Activated T-cell treated with anti-CD3 and anti-CD28 coated beads, Interleukin-2, amount 50 U/mL, for 72 hours (primary cell): Measurements from ENCODE around the gene ZNF215. TPM values are rescaled to one million over a fixed set of nuclear protein-coding genes. Genes with fewer than 3 reads are reported as not detected.
"Not testable (repeated sequence)": the region's sequence is repeated elsewhere in the genome, so short reads cannot be mapped to it uniquely, and the experiment has no call there.

ENCODE experiments used
- ATAC-seq, 2 donors: fragments of 150-1000 bp; cut with Tn5 transposase; replicated peaks in 1 of 2; 2 replicates each; pipeline ENCODE4 v1.10.0; 2021; ENCODE audit warnings: moderate library complexity in 2 of 2, mild to moderate bottlenecking in 1 of 2
- DNase-seq, 2 donors: peaks; one replicate each; pipeline ENCODE4 v3.0.0; 2021 to 2022; ENCODE audit warnings: mixed read lengths in 1 of 2
- H3K27ac Mint-ChIP-seq: one replicate; pipeline ENCODE4 v1.8.0; 2022; ENCODE audit warnings: mild to moderate bottlenecking, moderate library complexity, mixed read lengths
- H3K27me3 Mint-ChIP-seq: one replicate; pipeline ENCODE4 v1.8.0; 2022; ENCODE audit warnings: low read depth, mixed read lengths
- H3K36me3 Mint-ChIP-seq, 2 donors: one replicate each; pipeline ENCODE4 v1.8.0; 2022; ENCODE audit warnings: mixed read lengths in 2 of 2, mild to moderate bottlenecking in 1 of 2; ENCODE audit not compliant: insufficient read depth in 2 of 2
- H3K4me1 Mint-ChIP-seq: one replicate; pipeline ENCODE4 v1.8.0; 2022; ENCODE audit warnings: low read depth, mixed read lengths
- H3K4me3 Mint-ChIP-seq, 2 donors: one replicate each; pipeline ENCODE4 v1.8.0; 2022; ENCODE audit warnings: mild to moderate bottlenecking in 2 of 2, mixed read lengths in 2 of 2, moderate library complexity in 2 of 2
- H3K9me3 Mint-ChIP-seq, 2 donors: one replicate each; pipeline ENCODE4 v1.8.0; 2022; ENCODE audit warnings: mixed read lengths in 2 of 2
- total RNA-seq, 2 donors: library from RNA; stranded (reverse); gene quantifications; one replicate each; pipeline ENCODE4 v1.2.3, GENCODE V29; 2022

The ZNF215 gene
- total RNA-seq, 2 donors from 2014 or later: 0.23 to 1.4 TPM

DNA sequence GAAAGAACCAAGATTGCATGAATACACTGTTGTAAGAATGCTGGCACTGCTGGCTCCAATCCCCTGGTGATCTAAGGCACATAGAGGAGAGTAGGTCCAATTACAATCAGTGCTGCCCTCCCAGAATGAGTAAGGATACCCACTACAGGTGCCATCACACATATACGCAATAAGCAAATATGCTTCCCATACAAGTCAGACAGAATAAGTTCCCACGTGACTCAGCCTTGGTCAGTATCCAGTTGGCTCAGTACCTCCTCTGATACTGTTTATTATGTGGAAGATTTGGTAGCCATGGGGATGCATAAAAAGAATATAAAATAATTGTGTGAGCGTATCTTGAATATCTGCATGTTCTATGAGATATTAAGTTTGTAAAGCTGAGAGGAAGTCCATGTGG is 14.3 kb upstream of the ZNF215 start:
- DNase-seq: no peak
- Mint-ChIP-seq H3K27ac (no peak overlapping the region), H3K4me3 (no peak overlapping the region), H3K27me3 (no peaks in the 10 kb centered on the region), H3K9me3 (peaks cover 0 to 1% of the 10 kb centered on the region in 2 donors), H3K36me3 (no peaks in the 10 kb centered on the region), H3K4me1 (no peaks in the 10 kb centered on the region)
- no peak for ATAC-seq

DNA sequence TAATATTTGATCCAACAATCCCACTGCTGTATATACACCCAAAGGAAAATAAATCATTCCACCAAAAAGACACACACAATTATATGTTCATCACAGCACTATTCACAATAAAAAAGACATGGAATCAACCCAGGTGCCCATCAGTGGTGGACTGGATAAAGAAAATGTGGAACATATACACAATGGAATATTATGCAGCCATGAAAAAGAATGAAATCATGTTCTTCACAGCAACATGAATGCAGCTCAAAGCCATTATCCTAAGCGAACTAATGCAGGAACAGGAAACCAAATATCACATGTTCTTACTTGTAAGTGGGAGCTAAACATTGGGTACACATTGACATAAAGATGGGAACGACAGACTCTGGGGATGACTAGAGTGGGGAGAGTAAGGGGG is 6.5 kb upstream of the ZNF215 start:
- peaks cover 0 to 2% of the 10 kb centered on the region in 2 donors for H3K9me3 Mint-ChIP-seq
- ATAC-seq (no peak), DNase-seq (no peak)
- H3K4me1 Mint-ChIP-seq: no peaks in the 10 kb centered on the region
- H3K36me3 Mint-ChIP-seq: peaks cover 0 to 1% of the 10 kb centered on the region in 2 donors
- peaks cover 23% of the 10 kb centered on the region for H3K27me3 Mint-ChIP-seq
- no peak overlapping the region for H3K4me3 Mint-ChIP-seq
- H3K27ac Mint-ChIP-seq: no peak overlapping the region

DNA sequence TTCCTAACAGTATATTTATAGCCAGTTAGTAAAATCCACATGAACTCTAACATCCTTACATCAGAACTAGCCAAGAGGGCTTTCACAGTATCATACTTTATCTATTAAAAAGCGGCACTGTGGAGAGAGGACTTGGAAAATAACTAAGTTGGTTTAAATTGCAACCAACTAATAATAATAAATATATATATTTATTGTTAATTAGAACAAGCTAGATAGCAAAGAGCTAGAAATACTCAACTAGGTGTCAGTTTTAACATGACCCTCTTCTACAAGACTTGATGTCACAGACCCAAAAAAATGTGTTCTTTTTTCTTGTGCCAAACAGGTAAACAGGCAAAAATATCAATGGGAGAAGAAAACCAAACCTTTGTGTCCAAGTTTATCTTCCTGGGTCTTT is 5.5 kb upstream of the ZNF215 start, which contains the start of gene OR2D3:
TSS of gene OR2D3 (plus strand) at position 301 of the 400 bp plus-strand sequence. CDS start at position 301, 0 bp downstream.
- Mint-ChIP-seq H3K4me3 (no peak within 1 kb of the TSS), H3K27ac (no peak within 1 kb of the TSS), H3K9me3 (peaks cover 0 to 2% of the 10 kb centered on the region in 2 donors), H3K36me3 (peaks cover 0 to 1% of the 10 kb centered on the region in 2 donors), H3K4me1 (peaks cover 2% of the 10 kb centered on the region), H3K27me3 (peaks cover 29% of the 10 kb centered on the region)
- no peak for DNase-seq
- ATAC-seq: no peak

DNA sequence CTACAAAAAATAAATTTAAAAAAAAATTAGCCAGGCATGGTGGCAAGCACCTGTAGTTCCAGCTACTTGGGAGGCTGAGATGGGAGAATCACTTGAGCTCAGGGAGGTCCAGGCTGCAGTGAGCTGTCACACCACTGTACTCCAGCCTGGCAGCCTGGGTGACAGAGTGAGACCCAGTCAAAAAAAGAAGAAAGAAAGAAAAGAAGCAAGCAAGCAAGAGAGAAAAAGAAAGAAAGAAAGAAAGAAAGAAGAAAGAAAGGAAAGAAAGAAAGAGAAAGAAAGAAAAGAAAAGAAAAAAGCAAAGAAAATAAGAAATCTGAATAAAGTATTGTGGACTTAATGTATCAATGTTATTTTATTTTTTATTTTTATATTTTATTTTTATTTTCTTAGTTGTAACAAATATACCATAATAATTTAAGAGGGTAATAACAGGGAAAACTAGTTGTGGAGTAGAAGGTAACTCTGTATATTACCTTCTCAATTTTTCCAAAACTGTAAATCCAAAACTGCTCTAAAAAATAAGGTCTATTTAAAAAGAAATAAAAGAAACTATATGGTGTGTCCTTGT is 1.1 kb upstream of the ZNF215 start:
- H3K4me3 Mint-ChIP-seq: peak overlapping the region in 1 of 2 donors; percentile 13

DNA sequence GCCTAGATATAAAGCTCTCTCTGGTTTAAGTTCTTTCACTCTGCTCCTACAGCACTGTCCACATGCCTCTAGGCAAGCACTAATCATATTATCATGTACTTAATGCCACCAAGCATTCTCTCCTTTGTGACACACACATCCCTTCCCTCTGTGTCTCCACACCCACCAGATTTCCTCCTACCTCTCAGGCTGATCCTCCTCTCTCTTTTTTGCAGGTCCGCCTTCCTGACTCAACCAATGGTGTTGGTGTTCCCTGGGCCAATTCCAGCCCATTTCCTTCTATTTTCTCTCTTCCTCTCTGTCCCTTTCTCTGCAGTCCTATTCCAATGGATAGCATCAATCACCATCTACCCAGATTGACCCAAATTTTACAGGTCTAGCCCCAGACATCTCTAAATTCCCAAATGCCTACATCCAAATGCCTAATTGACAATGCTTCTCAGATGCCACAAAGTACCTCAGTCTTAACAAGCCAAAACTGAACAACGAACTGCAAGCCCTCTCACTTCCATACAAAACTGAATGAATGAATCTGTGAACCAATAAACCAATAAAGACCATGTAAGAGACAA is 504 bp upstream of the ZNF215 start:
- DNase-seq (no peak), ATAC-seq (no peak)
- H3K4me1 Mint-ChIP-seq: peaks cover 22% of the 10 kb centered on the region
- H3K36me3 Mint-ChIP-seq: no peaks in the 10 kb centered on the region
- H3K4me3 Mint-ChIP-seq: peak overlapping the region; percentile 76 to 86
- H3K27ac Mint-ChIP-seq: no peak overlapping the region
- peaks cover 49% of the 10 kb centered on the region for H3K27me3 Mint-ChIP-seq
- H3K9me3 Mint-ChIP-seq: no peaks in the 10 kb centered on the region

More for the DNA sequence above, 1.1 kb upstream of the ZNF215 start:
- no peaks in the 10 kb centered on the region for H3K9me3 Mint-ChIP-seq
- DNase-seq (no peak), ATAC-seq (no peak)
- peaks cover 22% of the 10 kb centered on the region for H3K4me1 Mint-ChIP-seq
- H3K36me3 Mint-ChIP-seq: no peaks in the 10 kb centered on the region
- peaks cover 49% of the 10 kb centered on the region for H3K27me3 Mint-ChIP-seq
- no peak overlapping the region for H3K27ac Mint-ChIP-seq

DNA sequence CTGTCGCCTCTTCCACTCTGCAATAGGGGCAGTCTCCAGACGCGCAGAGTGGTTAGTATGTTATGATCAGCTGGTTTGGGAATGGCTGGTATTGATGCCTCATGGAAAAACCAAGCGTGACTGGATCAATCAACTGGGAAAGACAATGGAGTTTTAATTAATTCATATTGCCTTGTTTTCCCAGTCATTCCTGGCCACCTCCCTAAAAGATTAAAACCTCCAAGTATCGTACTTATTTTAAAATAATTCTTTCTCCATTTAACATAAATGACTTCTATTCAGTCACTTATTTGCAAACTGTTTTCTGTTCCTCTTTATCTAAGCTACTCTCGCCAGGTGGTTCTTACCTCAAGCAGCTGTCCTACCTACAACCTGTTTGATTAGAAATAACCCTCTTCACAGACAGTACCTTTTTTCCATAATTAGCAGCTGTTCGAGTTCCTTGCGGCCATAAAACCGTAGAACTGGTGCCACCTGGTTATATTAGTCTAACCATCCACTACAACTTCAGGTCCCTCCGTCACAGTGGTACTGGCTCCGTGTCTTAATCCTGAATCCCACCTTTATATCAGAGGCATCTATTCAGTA is 898 bp downstream of the ZNF215 start:
- no peak for DNase-seq
- H3K9me3 Mint-ChIP-seq: no peaks in the 10 kb centered on the region
- H3K4me1 Mint-ChIP-seq: peaks cover 26% of the 10 kb centered on the region
- H3K27me3 Mint-ChIP-seq: peaks cover 43% of the 10 kb centered on the region
- no peaks in the 10 kb centered on the region for H3K36me3 Mint-ChIP-seq
- H3K4me3 Mint-ChIP-seq: peak overlapping the region; percentile 76 to 86
- H3K27ac Mint-ChIP-seq: no peak overlapping the region
- no peak for ATAC-seq

DNA sequence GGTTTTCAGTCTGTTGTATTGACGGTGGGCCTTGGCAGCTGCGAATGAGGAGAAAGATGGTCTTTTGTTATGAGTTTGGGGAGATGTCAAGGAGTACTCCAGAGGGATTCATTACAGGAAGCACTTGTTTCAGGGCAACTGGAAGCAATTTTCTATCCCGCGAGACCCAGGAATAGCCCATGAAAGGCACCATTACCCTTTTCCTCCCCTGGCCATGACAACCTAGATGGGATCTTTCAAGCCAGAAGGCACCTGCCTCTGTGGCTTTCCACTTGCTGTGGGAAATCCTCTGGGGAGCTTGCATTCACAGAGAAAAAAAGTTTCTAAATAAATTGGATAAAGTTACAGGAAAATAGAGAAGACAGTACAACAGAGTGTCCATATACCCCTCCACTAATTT is 2.7 kb downstream of the ZNF215 start:
- no peak overlapping the region for H3K27ac Mint-ChIP-seq
- H3K27me3 Mint-ChIP-seq: peaks cover 48% of the 10 kb centered on the region
- peaks cover 35% of the 10 kb centered on the region for H3K4me1 Mint-ChIP-seq
- DNase-seq (no peak), ATAC-seq (no peak)
- H3K36me3 Mint-ChIP-seq: peaks cover 0 to 2% of the 10 kb centered on the region in 2 donors
- H3K4me3 Mint-ChIP-seq: no peak overlapping the region
- H3K9me3 Mint-ChIP-seq: no peaks in the 10 kb centered on the region

DNA sequence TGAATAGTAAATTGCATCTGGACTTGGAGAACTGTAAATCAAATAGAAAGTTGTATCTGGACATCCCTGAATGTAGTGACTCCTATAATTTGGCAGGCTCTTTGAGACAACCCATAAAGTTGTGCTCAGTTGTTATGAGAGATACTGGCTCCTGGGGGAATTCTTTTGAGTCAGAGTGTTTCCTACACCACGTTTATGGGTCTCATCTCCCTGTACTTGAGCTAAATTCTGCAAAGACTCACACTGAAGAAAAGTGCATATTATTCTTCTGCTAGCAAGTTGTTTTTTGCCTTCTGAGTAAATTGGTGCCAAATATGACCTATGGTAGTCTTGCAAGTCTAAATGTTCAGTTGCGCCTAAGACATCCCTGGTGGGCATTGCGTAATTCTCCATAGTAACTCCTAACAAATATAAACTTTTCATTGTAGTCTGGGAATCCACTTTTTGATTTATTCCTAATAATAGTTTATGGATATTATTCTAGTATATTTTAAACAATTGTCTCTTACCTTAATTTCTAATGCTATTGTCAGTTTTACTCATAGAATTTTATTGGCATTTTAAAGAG is 5.0 kb downstream of the ZNF215 start:
- Mint-ChIP-seq H3K4me1 (peaks cover 28% of the 10 kb centered on the region), H3K27ac (no peak overlapping the region), H3K36me3 (peaks cover 0 to 2% of the 10 kb centered on the region in 2 donors), H3K27me3 (peaks cover 32% of the 10 kb centered on the region), H3K4me3 (no peak overlapping the region), H3K9me3 (no peaks in the 10 kb centered on the region)
- no peak for DNase-seq
- no peak for ATAC-seq

DNA sequence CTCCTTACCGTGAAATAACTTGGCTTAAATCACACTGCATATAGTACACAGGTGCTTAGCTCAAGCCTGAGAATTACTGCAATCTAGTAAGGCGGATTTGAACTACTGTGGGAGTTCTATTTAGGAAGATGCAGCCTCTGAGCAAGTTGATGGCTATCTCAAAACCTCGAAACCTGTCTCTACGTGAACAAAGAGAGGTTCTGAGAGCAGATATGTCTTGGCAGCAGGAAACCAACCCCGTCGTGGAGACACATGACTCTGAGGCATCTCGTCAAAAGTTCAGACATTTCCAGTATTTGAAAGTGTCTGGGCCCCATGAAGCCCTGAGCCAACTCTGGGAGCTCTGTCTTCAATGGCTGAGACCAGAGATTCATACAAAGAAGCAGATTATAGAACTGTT is 5.9 kb downstream of the ZNF215 start:
- peak overlapping the region in 1 of 2 donors; percentile 36 for H3K4me3 Mint-ChIP-seq
- peaks cover 32% of the 10 kb centered on the region for H3K27me3 Mint-ChIP-seq
- peaks cover 0 to 2% of the 10 kb centered on the region in 2 donors for H3K36me3 Mint-ChIP-seq
- no peak overlapping the region for H3K27ac Mint-ChIP-seq
- peaks cover 21% of the 10 kb centered on the region for H3K4me1 Mint-ChIP-seq
- DNase-seq: peak in 1 of 2 donors; percentile 17
- no peaks in the 10 kb centered on the region for H3K9me3 Mint-ChIP-seq
- ATAC-seq: peak in 1 of 2 donors; percentile 58

DNA sequence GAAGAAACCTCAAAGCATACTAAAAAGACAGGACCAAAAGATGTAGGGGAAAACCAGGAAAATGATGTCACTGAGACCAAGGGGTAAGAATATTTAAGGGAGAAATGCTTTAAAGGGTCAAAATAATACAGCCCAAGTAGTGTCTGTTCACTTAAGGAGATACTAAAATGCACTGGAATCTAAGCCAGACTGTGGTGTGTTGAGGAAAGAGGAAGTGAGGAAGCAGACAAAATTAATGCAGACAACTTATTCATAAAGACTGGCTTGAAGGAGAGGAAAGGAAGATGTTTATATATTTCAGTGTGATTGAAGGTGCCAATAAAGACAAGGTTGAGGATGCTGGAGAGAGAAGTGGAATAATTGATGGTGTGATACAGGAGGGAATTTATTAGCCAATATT is 15.7 kb downstream of the ZNF215 start:
- no peaks in the 10 kb centered on the region for H3K4me1 Mint-ChIP-seq
- no peak for DNase-seq
- H3K27ac Mint-ChIP-seq: no peak overlapping the region
- ATAC-seq: no peak
- no peaks in the 10 kb centered on the region for H3K9me3 Mint-ChIP-seq
- no peak overlapping the region for H3K4me3 Mint-ChIP-seq
- H3K27me3 Mint-ChIP-seq: no peaks in the 10 kb centered on the region
- H3K36me3 Mint-ChIP-seq: no peaks in the 10 kb centered on the region

DNA sequence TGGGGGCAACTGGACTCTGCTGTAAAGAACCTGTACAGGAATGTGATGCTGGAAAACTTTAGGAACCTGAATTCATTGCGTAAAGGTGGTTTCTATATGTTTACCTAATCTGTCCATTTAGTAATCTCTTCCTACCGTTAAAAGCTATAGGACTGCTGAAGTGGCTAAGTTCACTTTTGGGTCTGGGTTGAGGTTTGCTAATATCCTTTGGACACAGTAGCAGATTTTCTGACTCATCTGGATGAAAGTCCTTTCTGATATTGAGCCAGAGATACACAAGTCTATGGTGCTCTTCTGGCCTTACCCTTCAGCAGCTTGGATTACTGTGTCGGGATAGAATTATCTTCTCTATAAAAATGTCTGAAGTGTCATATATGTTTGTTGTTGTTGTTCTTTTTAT is 16.9 kb downstream of the ZNF215 start:
- Mint-ChIP-seq H3K36me3 (no peaks in the 10 kb centered on the region), H3K4me3 (no peak overlapping the region), H3K4me1 (no peaks in the 10 kb centered on the region), H3K9me3 (no peaks in the 10 kb centered on the region), H3K27ac (no peak overlapping the region), H3K27me3 (no peaks in the 10 kb centered on the region)
- ATAC-seq (no peak), DNase-seq (no peak)

DNA sequence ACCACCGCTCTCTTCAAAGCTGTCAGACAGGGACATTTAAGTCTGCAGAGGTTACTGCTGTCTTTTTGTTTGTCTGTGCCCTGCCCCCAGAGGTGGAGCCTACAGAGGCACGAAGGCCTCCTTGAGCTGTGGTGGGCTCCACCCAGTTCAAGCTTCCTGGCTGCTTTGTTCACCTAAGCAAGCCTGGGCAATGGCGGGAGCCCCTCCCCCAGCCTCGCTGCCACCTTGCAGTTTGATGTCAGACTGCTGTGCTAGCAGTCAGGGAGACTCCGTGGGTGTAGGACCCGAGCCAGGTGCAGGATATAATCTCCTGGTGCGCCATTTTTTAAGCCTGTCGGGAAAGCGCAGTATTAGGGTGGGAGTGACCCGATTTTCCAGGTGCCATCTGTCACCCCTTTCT is 28.0 kb downstream of the ZNF215 start:
- H3K4me1 Mint-ChIP-seq, ATAC-seq, H3K9me3 Mint-ChIP-seq, H3K36me3 Mint-ChIP-seq, H3K4me3 Mint-ChIP-seq, H3K27ac Mint-ChIP-seq, DNase-seq, H3K27me3 Mint-ChIP-seq: not testable (repeated sequence)

DNA sequence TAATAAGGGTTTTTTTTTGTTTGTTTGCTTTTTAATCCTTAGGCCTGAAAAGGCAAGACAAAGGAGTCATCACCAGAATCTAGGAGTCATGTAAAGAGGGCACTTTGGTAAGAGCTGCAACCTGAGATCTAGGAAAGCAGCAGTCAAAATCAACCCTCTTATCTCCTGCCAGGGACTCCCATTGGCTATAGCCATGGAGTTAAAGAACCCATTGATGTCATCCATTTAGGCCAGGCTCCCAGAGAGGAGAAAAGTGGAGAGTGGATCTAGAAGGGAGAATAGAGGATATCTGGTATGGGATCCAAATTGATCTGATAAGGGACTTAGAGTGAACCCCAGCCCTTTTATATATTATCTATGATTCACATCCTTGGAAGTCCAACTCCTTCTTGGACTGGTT is 35.9 kb downstream of the ZNF215 start:
- DNase-seq (no peak), ATAC-seq (no peak)
- Mint-ChIP-seq H3K27me3 (no peaks in the 10 kb centered on the region), H3K36me3 (no peaks in the 10 kb centered on the region), H3K9me3 (peaks cover 0 to 2% of the 10 kb centered on the region in 2 donors), H3K4me1 (no peaks in the 10 kb centered on the region), H3K4me3 (no peak overlapping the region), H3K27ac (no peak overlapping the region)
